Mucosa of descending colon (tissue), 3 donors: ENCODE results near the gene RAG1. TPM values are rescaled to one million over a fixed set of nuclear protein-coding genes. Genes with fewer than 3 reads are reported as not detected.

Source experiments
- ATAC-seq: fragments of 200-7000 bp; cut with Tn5 transposase; one replicate; pipeline ENCODE4 v1.9.1; 2020; ENCODE audit warnings: mild to moderate bottlenecking, moderate library complexity
- DNase-seq, 3 donors: peaks; one replicate each; pipeline ENCODE4 v3.0.0-alpha.2; 2020
- H3K36me3 ChIP-seq: fragments of 200-600 bp; one replicate; pipeline ENCODE4 v1.8.0; 2021; ENCODE audit warnings: low read depth, mild to moderate bottlenecking
- H3K4me1 ChIP-seq: fragments of 200-600 bp; one replicate; pipeline ENCODE4 v1.8.0; 2021; ENCODE audit warnings: low read depth, mild to moderate bottlenecking
- H3K4me3 ChIP-seq: fragments of 200-600 bp; one replicate; pipeline ENCODE4 v1.8.0; 2021; ENCODE audit warnings: mild to moderate bottlenecking
- H3K9me3 ChIP-seq: fragments of 200-600 bp; one replicate; pipeline ENCODE4 v1.8.0; 2021; ENCODE audit warnings: mild to moderate bottlenecking
- intact Hi-C, 2 donors: fragments of 100-400 bp; cut with DNase I in 1 of 2; cut with micrococcal nuclease in 1 of 2; formaldehyde crosslinking; loops; one replicate each; pipeline versions ENCODE4 v1.11.0 to v1.11.1; 2022; cut with DNase I, micrococcal nuclease
- total RNA-seq, 3 donors: library from RNA; stranded (reverse); fragmentation: NEBNext Ultra II Directional in 2 of 3; extraction: Animal tissue kit (Norgen Biotek cat#: 25700) in 2 of 3; gene quantifications; one replicate each; pipeline versions ENCODE4 v1.2.1 to v1.2.4, GENCODE V29; 2021 to 2023
- TF ChIP-seq, protein P1 (sequence below): fragments of 200-600 bp; IDR thresholded peaks from one replicate; pipeline ENCODE4 v1.8.0; 2022; ENCODE audit warnings: antibody characterized with exemption, mild to moderate bottlenecking
- donor health status: DM: no; HTN: no; CAD: no; lungs with moderate emphysema.
- donor health status: DM: no; HTN: no; CAD: no.
- donor health status: DM: no; HTN: yes; CAD: no.

Gene RAG1
- total RNA-seq, 3 donors from 2014 or later = 1.5 to 1.9 (median 1.9) TPM

DNA sequence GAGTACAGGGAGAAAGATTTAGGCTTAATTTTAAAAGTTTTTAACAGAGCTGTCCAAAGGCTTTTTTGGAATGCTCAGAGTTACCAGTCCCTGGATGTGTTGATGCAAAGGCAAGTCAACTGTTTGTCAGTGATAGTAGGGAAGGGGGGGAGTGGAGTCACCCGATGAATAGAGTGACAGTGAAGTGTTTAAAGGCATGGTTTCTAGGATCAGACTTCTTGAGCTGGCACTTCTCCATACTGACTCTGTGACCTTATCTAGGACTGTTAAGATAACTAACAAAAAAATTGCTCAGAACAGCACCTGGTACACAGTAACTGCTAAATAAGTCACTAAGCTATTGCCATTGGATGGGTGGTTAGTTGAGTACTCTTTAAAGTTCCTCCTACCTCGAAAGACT is 41.6 kb downstream of the RAG1 start:
- ATAC-seq = no peak
- intact Hi-C loops = no loop called here

DNA sequence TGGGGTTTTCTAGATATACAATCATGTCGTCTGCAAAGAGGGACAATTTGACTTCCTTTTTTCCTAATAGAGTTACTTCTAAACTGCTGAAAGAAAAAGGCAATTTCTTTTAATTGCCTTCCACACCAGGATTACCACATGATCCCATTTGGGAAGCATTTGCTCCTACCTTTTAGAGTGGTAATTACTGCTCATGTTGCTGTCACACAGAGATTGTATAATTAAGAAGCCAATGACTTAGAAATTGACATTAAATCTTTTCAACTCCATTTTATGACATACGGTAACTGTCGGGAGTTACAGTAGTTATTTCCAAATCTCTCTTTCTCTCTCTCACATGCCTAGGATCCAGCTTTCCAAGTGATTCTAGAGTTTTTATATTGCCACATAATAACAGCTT is 48.0 kb downstream of the RAG1 start:
- ATAC-seq (no peak), DNase-seq (no peak)
- intact Hi-C loops = no loop called here
- Histone ChIP-seq H3K4me3 (no peak overlapping the region), H3K36me3 (no peaks in the 10 kb centered on the region), H3K4me1 (no peaks in the 10 kb centered on the region), H3K9me3 (no peaks in the 10 kb centered on the region)
- TF ChIP-seq, protein P1, sequence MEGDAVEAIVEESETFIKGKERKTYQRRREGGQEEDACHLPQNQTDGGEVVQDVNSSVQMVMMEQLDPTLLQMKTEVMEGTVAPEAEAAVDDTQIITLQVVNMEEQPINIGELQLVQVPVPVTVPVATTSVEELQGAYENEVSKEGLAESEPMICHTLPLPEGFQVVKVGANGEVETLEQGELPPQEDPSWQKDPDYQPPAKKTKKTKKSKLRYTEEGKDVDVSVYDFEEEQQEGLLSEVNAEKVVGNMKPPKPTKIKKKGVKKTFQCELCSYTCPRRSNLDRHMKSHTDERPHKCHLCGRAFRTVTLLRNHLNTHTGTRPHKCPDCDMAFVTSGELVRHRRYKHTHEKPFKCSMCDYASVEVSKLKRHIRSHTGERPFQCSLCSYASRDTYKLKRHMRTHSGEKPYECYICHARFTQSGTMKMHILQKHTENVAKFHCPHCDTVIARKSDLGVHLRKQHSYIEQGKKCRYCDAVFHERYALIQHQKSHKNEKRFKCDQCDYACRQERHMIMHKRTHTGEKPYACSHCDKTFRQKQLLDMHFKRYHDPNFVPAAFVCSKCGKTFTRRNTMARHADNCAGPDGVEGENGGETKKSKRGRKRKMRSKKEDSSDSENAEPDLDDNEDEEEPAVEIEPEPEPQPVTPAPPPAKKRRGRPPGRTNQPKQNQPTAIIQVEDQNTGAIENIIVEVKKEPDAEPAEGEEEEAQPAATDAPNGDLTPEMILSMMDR = no peak

More for the DNA sequence above, 41.6 kb downstream of the RAG1 start:
- no peak overlapping the region for H3K4me3 ChIP-seq
- no peak for DNase-seq
- H3K4me1 ChIP-seq = no peaks in the 10 kb centered on the region
- TF ChIP-seq, protein P1 = no peak
- H3K36me3 ChIP-seq = no peaks in the 10 kb centered on the region
- H3K9me3 ChIP-seq = no peaks in the 10 kb centered on the region

DNA sequence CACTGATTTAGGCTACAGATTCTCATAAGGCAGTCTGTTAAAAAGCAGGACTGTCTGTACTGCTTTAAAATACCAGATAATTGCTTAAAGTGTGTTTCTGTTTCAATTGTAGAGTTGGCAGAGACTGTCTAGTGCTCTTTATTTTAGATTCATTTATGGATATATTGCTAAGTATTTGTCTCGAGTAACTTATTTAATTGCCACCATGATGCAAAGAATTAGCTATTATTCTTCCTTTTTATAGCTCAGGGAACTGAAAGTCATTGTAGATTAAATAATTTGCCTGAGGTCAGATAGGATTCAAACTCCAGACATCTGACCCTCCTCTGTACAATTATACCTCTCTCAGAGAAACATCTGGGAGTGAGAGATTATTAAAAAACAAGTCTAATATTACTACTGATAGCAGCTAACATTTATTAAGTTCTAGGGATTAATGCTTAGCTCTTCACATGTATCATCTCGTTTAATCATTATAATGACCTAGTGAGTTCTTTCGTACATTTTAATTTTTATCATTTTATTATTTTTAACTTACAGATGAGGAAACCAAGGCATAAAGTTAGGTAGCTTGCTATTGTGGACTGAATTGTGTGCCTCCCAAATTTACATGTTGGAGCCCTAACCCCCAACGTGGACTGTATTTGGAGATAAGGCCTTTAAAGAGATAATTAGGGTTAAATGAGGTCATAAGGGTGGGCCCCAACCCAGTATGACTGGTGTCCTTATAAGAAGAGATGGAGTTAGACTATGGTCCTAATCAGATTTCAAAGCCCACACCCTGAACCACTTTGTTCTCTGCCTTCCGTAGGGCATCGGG is 49.9 kb downstream of the RAG1 start:
- H3K4me1 ChIP-seq = no peaks in the 10 kb centered on the region
- TF ChIP-seq, protein P1 = no peak
- no peaks in the 10 kb centered on the region for H3K36me3 ChIP-seq
- H3K4me3 ChIP-seq = no peak overlapping the region
- no peaks in the 10 kb centered on the region for H3K9me3 ChIP-seq
- DNase-seq = no peak
- ATAC-seq = no peak
- intact Hi-C loops = no loop called here

DNA sequence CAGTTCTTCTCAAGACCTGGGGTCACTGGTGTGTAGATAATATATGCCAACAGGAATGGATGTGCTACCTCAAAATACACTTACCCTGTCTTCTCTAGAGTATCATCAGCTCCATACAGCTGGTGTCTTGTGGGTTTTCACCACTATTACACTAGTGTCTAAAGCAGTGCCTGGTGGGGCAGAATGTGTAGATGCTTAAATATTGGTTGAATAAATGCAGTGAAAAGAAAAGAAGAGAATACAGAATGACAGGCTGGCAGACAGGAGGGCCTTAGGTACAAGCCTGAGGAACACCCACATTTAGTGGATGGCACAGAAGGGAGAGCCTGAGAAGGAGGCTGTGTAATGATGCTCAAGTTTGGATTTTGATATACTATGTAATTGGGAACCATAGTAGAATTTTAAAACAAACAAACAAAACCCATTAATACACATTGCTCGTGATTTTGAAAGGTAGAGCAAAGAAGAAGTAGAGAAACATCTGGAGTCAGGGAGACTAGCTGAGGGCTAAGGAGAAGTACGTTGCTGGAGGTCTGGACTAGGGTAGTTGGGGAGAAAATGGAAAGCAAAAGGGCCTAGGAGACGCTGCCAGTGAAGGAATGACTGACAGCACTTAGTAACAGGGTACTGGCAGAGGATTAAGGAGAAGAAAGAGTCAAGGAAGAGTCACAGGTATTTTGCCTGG is 50.7 kb downstream of the RAG1 start:
- Histone ChIP-seq H3K9me3 (no peaks in the 10 kb centered on the region), H3K36me3 (no peaks in the 10 kb centered on the region), H3K4me1 (no peaks in the 10 kb centered on the region), H3K4me3 (no peak overlapping the region)
- TF ChIP-seq, protein P1 = no peak
- intact Hi-C loops = no loop called here
- DNase-seq (no peak), ATAC-seq (no peak)

DNA sequence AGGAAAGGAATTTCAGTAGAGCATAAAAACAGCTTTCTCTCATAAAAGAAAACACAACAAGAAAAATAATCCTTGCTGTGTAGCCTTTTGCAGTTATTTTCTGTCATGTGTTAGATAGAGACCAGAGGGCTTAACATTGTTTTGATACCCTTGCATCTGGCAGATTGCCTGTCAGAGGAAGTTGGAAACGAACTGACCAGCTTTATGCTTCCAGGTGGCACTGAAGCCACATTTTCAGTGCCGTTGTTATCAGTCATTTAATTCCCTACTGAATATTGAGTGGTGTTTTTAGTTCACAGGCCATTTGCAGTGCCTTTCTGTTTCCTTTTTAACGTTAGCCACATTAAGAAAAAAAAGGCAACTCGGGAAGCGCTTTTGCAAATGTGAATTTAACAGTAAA is 51.7 kb downstream of the RAG1 start:
- Histone ChIP-seq H3K4me3 (no peak overlapping the region), H3K4me1 (no peaks in the 10 kb centered on the region), H3K36me3 (no peaks in the 10 kb centered on the region), H3K9me3 (no peaks in the 10 kb centered on the region)
- DNase-seq (no peak), ATAC-seq (no peak)
- intact Hi-C loops = no loop called here
- TF ChIP-seq, protein P1 = no peak
